ENCODE data around the gene CENATAC.

- TF ChIP-seq CTCF (IDR thresholded peaks at IDR 0.05) (no peak), POLR2AphosphoS5 (IDR thresholded peaks at IDR 0.05) (no peak), POLR2A (IDR thresholded peaks at IDR 0.05) (no peak)
These were observed 40.9 kb downstream of the CENATAC start for GRCh38 chr11:119038884-119039283.
